HG03095 (cell line): ENCODE measurements around the gene DDX39B.
"Not testable (repeated sequence)": the region's sequence is repeated elsewhere in the genome, so short reads cannot be mapped to it uniquely, and the experiment has no call there.

Source experiments
- ATAC-seq: cut with Tn5 transposase; IDR thresholded peaks from one replicate; pipeline ENCODE4 v1.9.1; 2021; ENCODE audit warnings: moderate library complexity; ENCODE audit not compliant: unreplicated experiment

Gene DDX39B

GRCh38 chr6:31529329-31530150, 12.3 kb downstream of the DDX39B start:
- no peak for ATAC-seq

GRCh38 chr6:31528821-31529328, 12.9 kb downstream of the DDX39B start, which contains the start of gene MCCD1:
Gene MCCD1 (plus strand): TSS chr6:31528962. CDS start chr6:31529015, 53 bp downstream.
- ATAC-seq, result no peak

- no peak for ATAC-seq
These were observed 13.5 kb downstream of the DDX39B start for GRCh38 chr6:31528307-31528777.

GRCh38 chr6:31525932-31526591, 15.7 kb downstream of the DDX39B start:
- no peak for ATAC-seq

- ATAC-seq, result no peak
These were observed 16.3 kb downstream of the DDX39B start for GRCh38 chr6:31525553-31525931.

- no peak for ATAC-seq
These were observed 20.0 kb downstream of the DDX39B start for GRCh38 chr6:31521835-31522234.

- no peak for ATAC-seq
These were observed 28.2 kb downstream of the DDX39B start for GRCh38 chr6:31513456-31514165.

GRCh38 chr6:31510007-31510406, 31.8 kb downstream of the DDX39B start:
- ATAC-seq, result no peak

- not testable (repeated sequence) for ATAC-seq
These were observed 32.8 kb downstream of the DDX39B start for GRCh38 chr6:31509036-31509435.

- ATAC-seq, result no peak
These were observed 39.2 kb downstream of the DDX39B start for GRCh38 chr6:31502586-31502985.

- ATAC-seq, result not testable (repeated sequence)
These were observed 42.2 kb downstream of the DDX39B start for GRCh38 chr6:31499648-31500047.

- no peak for ATAC-seq
These were observed 43.1 kb downstream of the DDX39B start for GRCh38 chr6:31498748-31499147.

- ATAC-seq, result peak; percentile 42
These were observed 44.0 kb downstream of the DDX39B start, which contains the start of gene MICB for GRCh38 chr6:31497531-31498476. Gene MICB (plus strand): TSS chr6:31498145. CDS start chr6:31498194, 49 bp downstream.

GRCh38 chr6:31496826-31497225, 45.0 kb downstream of the DDX39B start:
- ATAC-seq, result not testable (repeated sequence)

- no peak for ATAC-seq
These were observed 46.2 kb downstream of the DDX39B start for GRCh38 chr6:31495580-31495979.

GRCh38 chr6:31493875-31494694, 47.7 kb downstream of the DDX39B start:
- ATAC-seq, result peak; percentile 40

GRCh38 chr6:31493550-31493874, 48.3 kb downstream of the DDX39B start:
- not testable (repeated sequence) for ATAC-seq

- ATAC-seq, result no peak
These were observed 51.5 kb downstream of the DDX39B start for GRCh38 chr6:31490115-31490873.

- no peak for ATAC-seq
These were observed 52.7 kb downstream of the DDX39B start for GRCh38 chr6:31489086-31489485.
